ENCODE measurements around the gene FAM193A.
"Not testable (repeated sequence)": the region's sequence is repeated elsewhere in the genome, so short reads cannot be mapped to it uniquely, and the experiment has no call there.

Gene FAM193A

GRCh38 chr4:2750719-2751605 lies 214.5 kb downstream of the FAM193A start:
- no peak for DNase-seq (ENCODE audit: low spot score)

DNA sequence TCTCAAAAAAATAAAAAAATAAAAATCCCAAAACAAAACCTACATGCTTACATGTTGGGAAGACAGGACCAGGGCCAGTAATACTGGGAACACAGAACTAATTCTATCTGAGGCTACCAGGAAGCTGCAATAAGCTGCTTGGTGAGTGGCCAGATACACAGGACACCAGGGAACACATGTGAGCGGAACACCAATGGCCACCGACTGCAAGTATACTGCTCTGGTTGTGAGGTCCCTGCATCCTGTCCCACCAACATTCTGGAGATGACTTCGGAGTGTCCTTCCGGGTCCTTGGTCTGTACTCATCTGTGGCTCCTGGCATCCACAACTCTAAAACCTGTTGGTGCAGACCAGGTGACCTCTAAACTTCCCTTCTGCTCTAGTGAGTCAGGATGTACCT lies 217.0 kb downstream of the FAM193A start:
- DNase-seq (ENCODE audit: low spot score): no peak

- DNase-seq (ENCODE audit: low spot score): no peak
Observed at GRCh38 chr4:2754848-2755819, 218.7 kb downstream of the FAM193A start.

DNA sequence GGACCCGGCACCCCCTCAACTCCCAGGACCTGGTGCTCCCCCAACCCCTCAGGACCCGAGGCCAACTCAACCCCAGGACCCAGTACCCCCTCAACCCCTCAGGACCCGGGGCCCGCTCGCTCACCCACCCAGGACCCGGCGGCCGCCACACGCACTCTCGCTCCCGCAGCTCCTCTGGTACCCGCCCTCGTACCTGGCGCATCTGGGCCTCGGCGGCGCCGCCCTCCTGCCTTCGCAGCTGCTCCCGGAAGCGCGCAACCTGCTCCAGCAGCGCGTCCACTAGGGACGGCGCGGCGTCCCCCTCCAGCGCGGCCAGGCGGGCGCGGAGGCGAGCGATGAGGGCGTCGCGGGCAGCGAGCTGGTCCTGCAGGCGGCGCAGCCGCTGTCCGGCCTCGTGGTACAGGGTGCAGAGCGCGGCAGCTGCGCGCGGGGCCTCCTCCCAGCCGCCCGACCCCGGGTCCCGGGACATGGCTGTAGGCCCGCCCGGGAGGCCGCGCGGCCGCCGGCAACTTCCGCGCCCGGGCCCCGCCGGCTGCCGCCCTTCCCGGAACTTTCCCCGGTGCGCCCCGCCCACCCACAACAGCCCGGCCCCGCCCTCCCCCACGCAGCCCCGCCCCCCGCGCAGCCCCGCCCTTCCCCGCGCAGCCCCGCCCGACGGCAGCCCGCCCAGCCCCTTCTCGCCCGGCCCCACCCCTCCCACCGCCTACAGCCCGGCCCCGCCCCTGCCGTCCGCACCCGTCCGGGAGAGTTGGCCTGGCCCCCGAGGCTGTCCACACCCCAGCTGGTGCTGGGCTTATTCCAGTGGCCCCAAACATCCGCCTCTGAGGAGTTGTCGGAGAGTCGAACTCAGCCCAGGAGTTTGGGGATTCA lies 219.6 kb downstream of the FAM193A start, which contains the start of gene TNIP2:
TNIP2 (minus strand) TSS at position 516 of the 870 bp plus-strand sequence; CDS start at position 469, 47 bp downstream.
- peak; percentile 78 for DNase-seq (ENCODE audit: low spot score)

DNA sequence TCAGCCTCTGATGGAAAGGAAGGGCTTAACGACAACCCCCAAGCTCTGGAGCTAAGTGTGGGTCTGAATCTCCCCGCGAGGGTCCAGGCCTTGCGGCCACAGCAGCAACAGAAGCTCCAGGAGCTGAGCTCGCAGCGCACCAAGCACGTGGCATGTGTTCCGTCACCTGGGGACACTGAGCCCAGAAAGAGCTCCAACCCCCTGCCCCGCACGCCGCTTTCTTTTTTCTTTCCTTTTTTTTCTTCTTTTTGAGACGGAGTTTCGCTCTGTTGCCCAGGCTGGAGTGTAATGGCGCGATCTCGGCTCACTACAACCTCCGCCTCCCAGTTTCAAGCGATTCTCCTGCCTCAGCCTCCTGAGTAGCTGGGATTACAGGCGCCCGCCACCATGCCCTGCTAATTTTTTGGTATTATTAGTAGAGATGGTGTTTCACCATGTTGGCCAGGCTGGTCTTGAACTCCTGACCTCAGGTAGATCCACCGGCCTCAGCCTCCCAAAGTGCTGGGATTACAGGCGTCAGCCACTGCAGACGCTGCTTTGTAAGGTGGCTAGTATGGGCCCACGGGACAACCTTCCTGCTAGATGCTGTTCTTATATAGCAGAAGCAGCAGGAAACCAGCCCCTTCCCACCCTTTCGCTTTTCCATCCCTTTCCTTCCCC lies 220.4 kb downstream of the FAM193A start:
- no peak for DNase-seq (ENCODE audit: low spot score)

DNA sequence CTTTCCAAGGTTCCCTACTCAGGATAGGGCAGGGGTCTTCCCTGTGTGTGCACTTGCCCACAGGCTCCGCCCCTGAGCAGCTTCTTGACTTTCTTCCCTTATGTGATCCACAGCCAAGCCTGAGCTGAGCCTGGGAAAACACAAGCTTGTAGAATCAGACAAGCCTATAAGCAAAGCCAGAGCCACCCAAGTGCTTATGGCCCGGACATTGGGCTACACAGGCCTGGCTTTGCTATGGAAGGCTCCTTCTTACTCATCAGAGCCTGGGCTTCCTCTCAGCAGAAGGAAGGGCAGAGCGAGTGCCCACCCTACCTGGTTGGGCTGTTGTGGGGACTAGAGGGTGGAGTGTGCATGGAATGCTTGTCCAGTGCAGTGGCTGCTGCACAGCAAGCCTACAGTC lies 221.0 kb downstream of the FAM193A start:
- DNase-seq (ENCODE audit: low spot score): no peak

GRCh38 chr4:2761035-2761923 lies 224.8 kb downstream of the FAM193A start:
- no peak for DNase-seq (ENCODE audit: low spot score)

- DNase-seq (ENCODE audit: low spot score): no peak
Observed at GRCh38 chr4:2762048-2762447, 225.6 kb downstream of the FAM193A start.

DNA sequence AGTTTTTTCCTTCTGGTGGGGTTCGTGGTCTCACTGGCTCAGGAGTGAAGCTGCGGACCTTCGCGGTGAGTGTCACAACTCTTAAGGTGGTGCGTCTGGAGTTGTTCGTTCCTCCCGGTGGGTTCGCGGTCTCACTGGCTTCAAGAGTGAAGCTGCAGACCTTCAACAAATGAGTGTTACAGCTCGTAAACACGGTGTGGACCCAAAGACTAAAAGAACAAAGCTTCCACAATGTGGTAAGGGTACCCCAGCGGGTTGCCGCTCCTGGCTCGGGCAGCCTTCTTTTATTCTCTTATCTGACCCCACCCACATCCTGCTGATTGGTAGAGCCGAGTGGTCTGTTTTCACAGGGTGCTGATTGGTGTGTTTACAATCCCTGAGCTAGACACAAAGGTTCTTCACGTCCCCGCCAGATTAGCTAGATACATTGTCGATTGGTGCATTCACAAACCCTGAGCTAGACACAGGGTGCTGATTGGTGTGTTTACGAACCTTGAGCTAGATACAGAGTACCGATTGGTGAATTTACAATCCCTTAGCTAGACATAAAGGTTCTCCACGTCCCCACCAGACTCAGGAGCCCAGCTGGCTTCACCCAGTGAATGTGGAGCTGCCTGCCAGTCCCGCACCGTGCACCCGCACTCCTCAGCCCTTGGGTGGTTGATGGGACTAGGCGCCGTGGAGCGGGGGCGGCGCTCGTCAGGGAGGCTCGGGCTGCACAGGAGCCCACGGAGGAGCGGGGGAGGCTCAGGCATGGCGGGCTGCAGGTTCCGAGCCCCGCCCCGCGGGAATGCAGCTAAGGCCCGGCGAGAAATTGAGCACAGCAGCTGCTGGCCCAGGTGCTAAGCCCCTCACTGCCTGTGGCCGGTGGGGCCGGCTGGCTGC lies 226.3 kb downstream of the FAM193A start:
- not testable (repeated sequence) for DNase-seq (ENCODE audit: low spot score)

DNA sequence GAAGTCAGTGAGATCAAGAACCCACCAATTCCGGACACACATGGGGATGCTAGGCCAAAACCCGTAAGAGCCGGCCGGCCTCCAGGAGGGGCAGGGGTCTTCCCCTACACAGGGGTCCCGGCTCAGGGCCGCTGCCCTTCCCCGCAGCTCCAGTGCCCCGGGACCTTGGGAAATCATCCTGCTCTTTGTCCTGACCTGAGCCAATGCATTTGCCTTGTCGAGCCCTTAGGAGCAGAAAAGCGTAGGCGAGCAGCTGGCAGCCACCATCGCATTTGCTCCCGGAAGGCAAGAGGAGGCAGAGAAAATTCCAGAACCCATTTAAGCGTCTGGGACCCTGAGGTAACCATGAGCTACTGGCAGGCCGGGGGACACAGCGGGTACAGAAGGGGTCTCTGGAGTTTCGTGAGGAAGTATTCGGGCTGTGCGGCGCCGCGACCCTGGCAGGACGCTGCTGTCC lies 227.1 kb downstream of the FAM193A start:
- no peak for DNase-seq (ENCODE audit: low spot score)

DNA sequence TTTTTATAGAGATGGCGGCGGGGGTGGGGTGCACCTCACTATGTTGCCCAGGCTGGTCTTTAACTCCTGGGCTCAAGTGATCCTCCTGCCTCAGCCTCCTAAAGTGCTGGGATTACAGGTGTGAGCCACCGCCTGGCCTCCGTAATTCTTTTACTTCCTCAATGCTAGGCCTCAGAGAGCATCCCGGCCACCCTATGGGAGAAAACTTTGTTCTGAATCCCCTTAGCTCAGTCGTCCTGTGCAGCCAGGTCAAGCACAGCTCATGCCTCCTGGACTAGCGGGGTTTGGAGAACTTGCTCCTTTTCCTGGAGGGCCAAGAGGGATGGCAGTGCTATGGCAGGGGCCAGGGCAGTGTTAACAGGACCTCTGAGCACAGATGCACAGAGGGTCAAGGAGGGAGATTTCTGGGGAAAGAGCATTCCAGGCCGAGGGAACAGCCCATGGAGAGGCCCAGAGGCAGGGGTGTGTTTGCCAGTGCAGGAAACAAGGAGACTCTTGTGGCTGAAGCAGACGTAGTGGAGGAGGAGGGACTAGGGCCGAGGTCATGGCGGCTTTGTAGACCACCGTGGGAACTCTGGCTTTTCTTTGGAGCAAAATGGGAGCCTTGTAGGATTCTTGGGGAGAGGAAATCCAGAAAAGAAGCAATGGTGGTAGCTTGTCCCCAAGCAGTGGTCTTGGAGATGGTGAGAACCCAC lies 229.5 kb downstream of the FAM193A start:
- DNase-seq (ENCODE audit: low spot score): no peak

- no peak for DNase-seq (ENCODE audit: low spot score)
Observed at GRCh38 chr4:2767046-2767704, 230.7 kb downstream of the FAM193A start.

DNA sequence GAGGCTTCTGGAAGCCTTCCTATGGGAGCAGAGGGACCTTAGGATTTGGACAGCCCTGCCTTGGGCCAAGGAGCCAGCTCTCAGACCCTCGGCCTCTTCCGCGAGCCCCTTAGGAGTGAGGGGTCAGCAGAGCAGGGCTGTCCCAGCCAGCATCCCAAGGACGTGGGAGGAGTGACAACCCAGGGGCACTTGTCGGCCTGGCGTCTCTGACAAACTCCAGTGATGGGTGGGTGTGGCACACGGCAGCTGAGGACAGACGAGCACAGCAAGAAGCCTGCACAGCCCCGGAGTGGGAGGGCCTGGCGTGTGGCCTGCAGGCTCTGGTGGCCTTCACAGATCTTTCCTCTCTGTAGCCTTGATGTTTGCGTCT lies 231.2 kb downstream of the FAM193A start:
- DNase-seq (ENCODE audit: low spot score): no peak

DNA sequence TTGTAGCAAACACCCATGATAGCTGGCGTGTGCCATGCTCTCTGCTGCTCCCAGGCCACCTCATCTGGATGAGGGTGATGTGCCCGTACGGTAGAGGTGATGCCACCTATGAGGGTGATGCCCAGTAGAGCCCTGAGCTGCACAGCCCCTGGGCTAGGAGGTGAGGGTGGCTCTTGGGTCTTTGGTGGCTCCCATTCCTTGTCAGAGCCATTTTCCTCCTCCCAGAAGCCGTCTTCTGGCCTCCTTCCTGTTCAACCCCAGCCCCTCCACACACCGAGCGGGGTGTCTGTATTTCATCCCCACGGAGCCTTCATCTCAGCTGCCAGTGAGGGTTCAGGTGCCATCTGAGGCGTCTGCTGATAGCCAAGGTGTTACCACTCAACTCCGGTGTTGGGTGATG lies 231.7 kb downstream of the FAM193A start:
- DNase-seq (ENCODE audit: low spot score): no peak

GRCh38 chr4:2768921-2769336 lies 232.5 kb downstream of the FAM193A start:
- DNase-seq (ENCODE audit: low spot score): no peak

DNA sequence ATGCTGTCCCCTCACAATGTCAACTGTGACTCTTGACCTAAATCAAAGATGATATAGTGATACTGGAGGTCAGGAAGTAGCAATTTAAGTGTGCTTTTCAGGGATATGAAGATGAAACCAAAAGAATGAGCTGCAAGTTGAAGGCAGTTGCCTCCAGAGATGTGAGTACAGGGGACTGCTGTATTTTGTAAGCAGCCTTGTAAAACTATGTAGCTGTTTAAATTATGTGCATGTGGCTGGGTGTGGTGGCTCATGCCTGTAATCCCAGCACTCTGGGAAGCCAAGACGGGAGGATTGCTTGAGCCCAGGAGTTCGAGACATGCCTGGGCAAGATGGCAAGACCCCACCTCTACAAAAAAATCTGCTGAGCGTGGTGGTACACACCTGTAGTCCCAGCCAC lies 234.8 kb downstream of the FAM193A start:
- DNase-seq (ENCODE audit: low spot score): no peak

DNA sequence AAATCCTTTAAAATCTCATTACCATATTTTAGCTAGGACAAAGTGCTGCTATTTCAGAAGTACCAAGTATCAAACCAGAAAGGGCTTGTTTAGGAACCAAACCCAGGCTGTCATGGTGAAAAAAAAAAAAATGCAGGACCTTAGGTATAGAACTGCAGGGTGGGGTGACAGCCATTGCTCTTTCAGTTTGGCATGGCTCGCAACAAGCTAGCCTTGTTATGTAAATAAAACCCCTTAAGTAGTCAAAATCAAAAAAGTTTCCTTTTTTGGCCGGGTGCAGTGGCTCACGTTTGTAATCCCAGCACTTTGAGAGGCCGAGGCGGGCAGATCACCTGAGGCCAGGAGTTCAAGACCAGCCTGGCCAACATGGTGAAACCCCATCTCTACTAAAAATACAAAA lies 244.2 kb downstream of the FAM193A start:
- not testable (repeated sequence) for DNase-seq (ENCODE audit: low spot score)

GRCh38 chr4:2781911-2782310 lies 245.5 kb downstream of the FAM193A start:
- DNase-seq (ENCODE audit: low spot score): no peak

All from CD4-positive, alpha-beta T cell treated with Interleukin-2 at 100 ng/mL for 4 hours (primary cell).